ENCODE measurements around the gene MARCKSL1.

MARCKSL1 gene, protein sequence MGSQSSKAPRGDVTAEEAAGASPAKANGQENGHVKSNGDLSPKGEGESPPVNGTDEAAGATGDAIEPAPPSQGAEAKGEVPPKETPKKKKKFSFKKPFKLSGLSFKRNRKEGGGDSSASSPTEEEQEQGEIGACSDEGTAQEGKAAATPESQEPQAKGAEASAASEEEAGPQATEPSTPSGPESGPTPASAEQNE

DNA sequence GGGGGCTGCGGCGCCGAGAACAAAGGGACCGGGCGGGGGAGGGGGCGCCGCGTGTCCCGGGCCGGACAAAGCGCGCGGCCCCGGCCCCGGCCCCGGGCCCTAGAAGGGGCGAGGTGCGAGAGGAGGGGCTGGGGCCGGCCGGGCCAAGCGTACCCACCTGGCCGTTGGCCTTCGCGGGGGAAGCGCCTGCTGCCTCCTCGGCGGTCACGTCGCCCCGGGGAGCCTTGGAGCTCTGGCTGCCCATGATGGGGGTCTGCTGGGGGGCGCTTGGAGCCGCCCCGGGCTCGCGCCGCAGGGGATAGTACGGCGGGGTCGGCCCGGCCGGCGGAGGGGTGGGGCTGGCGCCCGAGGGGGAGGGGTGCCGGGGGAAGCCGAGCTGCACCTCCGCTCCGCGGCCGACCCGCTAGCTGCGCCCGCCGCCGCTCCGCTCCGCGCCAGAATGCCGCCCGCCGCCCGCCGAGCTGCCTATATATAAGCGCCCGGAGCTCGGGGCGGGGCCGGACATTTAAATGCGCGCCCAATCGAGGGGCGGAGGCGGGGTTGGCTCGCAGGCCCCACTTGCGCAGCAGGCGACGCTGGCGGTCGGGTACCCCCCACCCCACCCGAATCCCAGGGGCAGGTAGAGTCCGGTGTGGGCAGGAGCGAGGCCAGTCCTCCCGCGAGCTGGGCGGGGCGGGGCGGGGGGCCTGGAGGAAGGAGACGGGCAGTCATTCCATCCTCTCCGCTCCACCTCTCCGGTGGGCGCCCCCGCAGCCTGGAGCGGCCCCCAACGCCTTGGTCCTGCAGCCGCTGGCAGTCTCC, at the start of gene MARCKSL1:
TSS of gene MARCKSL1 (minus strand) at position 444 of the 801 bp plus-strand sequence. CDS start at position 244, 200 bp downstream.
- Histone ChIP-seq H3K4me1 (ENCODE audit: control insufficient read depth in 2 of 2, insufficient read depth in 2 of 2, low read length in 2 of 2) (peaks cover 39 to 58% of the 10 kb centered on the region in 2 donors), H3K9ac (ENCODE audit: low read depth in 1 of 2, low read length in 2 of 2) (peak within 1 kb of the TSS; percentile 72 to 79), H3K9me3 (ENCODE audit: control insufficient read depth in 2 of 2, low read length in 2 of 2) (no peaks in the 10 kb centered on the region), H3K27me3 (ENCODE audit: control insufficient read depth in 2 of 2, insufficient read depth in 2 of 2, low read length in 2 of 2) (no peaks in the 10 kb centered on the region), H3K4me3 (ENCODE audit: low read length in 2 of 2) (peak within 1 kb of the TSS; percentile 73 to 77), H3K27ac (ENCODE audit: low read depth in 2 of 2, low read length in 2 of 2) (peak within 1 kb of the TSS; percentile 62 to 67), H3K36me3 (ENCODE audit: control insufficient read depth in 2 of 2, insufficient read depth in 2 of 2, low read length in 2 of 2) (peaks cover 24 to 28% of the 10 kb centered on the region in 2 donors)

DNA sequence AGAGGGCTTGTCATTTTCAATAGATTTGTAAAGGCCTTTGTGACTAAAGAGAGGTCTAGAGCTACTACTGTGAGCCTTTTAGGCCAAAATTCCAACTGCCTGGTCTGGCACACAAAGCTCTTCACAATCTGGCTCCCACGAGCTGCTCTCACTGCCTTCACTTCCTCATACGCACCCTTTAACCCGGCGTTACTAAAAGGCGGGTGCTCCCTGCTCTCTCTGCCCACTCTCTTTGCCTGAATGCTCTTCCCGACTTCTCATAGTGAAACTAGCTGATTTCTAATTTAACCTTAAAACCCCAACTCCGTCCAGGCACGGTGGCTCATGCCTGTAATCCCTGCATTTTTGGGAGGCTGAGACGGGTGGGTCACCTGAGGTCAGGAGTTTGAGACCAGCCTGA, 44.0 kb upstream of the MARCKSL1 start:
- H3K4me1 ChIP-seq (ENCODE audit: control insufficient read depth in 2 of 2, insufficient read depth in 2 of 2, low read length in 2 of 2), result no peaks in the 10 kb centered on the region
- H3K36me3 ChIP-seq (ENCODE audit: control insufficient read depth in 2 of 2, insufficient read depth in 2 of 2, low read length in 2 of 2), result peaks cover 81 to 93% of the 10 kb centered on the region in 2 donors
- no peaks in the 10 kb centered on the region for H3K9me3 ChIP-seq (ENCODE audit: control insufficient read depth in 2 of 2, low read length in 2 of 2)
- H3K27me3 ChIP-seq (ENCODE audit: control insufficient read depth in 2 of 2, insufficient read depth in 2 of 2, low read length in 2 of 2), result no peaks in the 10 kb centered on the region
- no peak overlapping the region for H3K27ac ChIP-seq (ENCODE audit: low read depth in 2 of 2, low read length in 2 of 2)
- H3K4me3 ChIP-seq (ENCODE audit: low read length in 2 of 2), result no peak overlapping the region
- H3K9ac ChIP-seq (ENCODE audit: low read depth in 1 of 2, low read length in 2 of 2), result no peak overlapping the region

DNA sequence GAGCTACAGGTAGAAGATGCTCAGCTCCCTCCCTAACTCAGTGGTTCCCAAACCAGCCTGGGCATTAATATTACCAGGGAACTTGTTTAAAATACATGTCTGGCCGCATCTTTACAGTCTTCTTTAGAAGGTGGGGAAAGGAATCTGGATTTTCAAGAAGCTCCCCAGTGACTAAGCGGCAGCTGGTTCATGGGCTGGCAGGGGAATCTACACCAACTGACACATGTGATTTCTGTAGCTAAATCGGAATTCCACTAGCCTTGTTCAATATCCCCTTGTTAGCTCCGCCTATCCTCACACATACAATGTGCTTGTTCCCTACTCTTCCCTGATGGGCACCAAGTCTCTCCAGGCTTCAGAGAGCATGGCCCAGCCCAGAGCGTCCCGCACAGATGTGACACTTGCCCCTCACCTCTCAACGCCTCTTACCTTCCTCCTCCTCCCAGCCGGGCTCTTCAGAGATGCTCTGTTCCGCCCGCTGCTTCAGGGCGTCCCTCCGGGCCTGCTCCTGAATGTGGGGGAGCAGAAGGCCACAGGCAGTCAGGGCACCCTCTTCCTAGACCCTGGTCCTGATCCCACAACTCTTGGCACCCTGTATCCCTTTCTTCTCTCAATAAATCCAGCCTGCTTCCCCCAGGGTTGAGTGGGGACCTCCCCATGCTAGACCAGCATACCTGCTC, 41.6 kb upstream of the MARCKSL1 start:
- no peak overlapping the region for H3K4me3 ChIP-seq (ENCODE audit: low read length in 2 of 2)
- peaks cover 77 to 92% of the 10 kb centered on the region in 2 donors for H3K36me3 ChIP-seq (ENCODE audit: control insufficient read depth in 2 of 2, insufficient read depth in 2 of 2, low read length in 2 of 2)
- no peaks in the 10 kb centered on the region for H3K27me3 ChIP-seq (ENCODE audit: control insufficient read depth in 2 of 2, insufficient read depth in 2 of 2, low read length in 2 of 2)
- no peak overlapping the region for H3K27ac ChIP-seq (ENCODE audit: low read depth in 2 of 2, low read length in 2 of 2)
- no peak overlapping the region for H3K9ac ChIP-seq (ENCODE audit: low read depth in 1 of 2, low read length in 2 of 2)
- H3K9me3 ChIP-seq (ENCODE audit: control insufficient read depth in 2 of 2, low read length in 2 of 2), result no peaks in the 10 kb centered on the region
- H3K4me1 ChIP-seq (ENCODE audit: control insufficient read depth in 2 of 2, insufficient read depth in 2 of 2, low read length in 2 of 2), result no peaks in the 10 kb centered on the region

DNA sequence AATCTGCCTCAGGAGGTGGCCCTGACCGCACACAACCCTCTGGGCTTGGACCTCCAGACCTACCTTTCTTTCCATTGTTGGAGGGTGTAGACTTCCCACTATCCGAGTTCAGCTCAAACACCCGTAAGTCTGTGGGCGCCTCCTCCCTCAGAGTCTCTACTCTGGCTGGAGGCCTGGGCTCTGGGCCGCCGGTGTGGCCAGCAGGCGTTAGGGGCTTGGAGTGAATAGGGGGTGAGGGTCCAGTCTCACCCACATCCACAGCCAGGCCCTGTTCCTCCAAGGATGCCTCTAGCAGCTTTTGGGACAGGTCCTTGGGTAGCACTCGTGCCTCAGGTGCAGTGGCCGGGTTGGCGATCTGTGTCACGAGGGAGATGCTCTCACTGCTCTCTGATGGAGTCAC, 40.2 kb upstream of the MARCKSL1 start:
- Histone ChIP-seq H3K27ac (ENCODE audit: low read depth in 2 of 2, low read length in 2 of 2) (no peak overlapping the region), H3K36me3 (ENCODE audit: control insufficient read depth in 2 of 2, insufficient read depth in 2 of 2, low read length in 2 of 2) (peaks cover 84 to 92% of the 10 kb centered on the region in 2 donors), H3K9me3 (ENCODE audit: control insufficient read depth in 2 of 2, low read length in 2 of 2) (no peaks in the 10 kb centered on the region), H3K4me3 (ENCODE audit: low read length in 2 of 2) (no peak overlapping the region), H3K27me3 (ENCODE audit: control insufficient read depth in 2 of 2, insufficient read depth in 2 of 2, low read length in 2 of 2) (no peaks in the 10 kb centered on the region), H3K9ac (ENCODE audit: low read depth in 1 of 2, low read length in 2 of 2) (no peak overlapping the region), H3K4me1 (ENCODE audit: control insufficient read depth in 2 of 2, insufficient read depth in 2 of 2, low read length in 2 of 2) (no peaks in the 10 kb centered on the region)

DNA sequence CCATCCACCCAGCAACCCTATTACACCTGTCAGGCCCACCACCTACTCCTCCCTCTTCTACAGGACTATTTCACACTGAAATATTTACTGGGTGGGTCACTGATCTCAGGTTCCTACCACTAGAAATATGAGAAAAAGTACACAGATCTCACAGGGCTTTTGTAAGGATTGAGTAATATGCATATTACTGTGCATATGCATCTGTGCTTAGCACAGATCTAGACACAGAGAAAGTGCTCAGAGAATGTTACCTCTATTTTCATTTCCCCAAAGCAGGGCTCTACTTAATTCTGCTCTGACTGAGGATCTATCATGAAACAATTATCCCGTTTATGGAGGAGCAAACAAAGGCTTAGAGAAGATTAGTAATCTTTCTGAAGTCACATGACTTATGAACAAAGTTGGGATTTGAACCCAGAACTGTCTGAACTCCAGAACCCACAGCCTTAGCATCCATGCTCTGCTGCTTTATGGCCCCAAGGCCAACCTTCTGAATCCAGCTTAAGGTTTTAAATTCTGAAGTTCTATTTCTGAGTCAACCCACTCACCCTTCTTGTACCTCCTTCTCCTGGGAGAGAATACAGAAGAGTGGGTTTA, 38.1 kb upstream of the MARCKSL1 start:
- Histone ChIP-seq H3K9me3 (ENCODE audit: control insufficient read depth in 2 of 2, low read length in 2 of 2) (no peaks in the 10 kb centered on the region), H3K36me3 (ENCODE audit: control insufficient read depth in 2 of 2, insufficient read depth in 2 of 2, low read length in 2 of 2) (peaks cover 71 to 76% of the 10 kb centered on the region in 2 donors), H3K4me1 (ENCODE audit: control insufficient read depth in 2 of 2, insufficient read depth in 2 of 2, low read length in 2 of 2) (no peaks in the 10 kb centered on the region), H3K27ac (ENCODE audit: low read depth in 2 of 2, low read length in 2 of 2) (no peak overlapping the region), H3K4me3 (ENCODE audit: low read length in 2 of 2) (no peak overlapping the region), H3K27me3 (ENCODE audit: control insufficient read depth in 2 of 2, insufficient read depth in 2 of 2, low read length in 2 of 2) (no peaks in the 10 kb centered on the region), H3K9ac (ENCODE audit: low read depth in 1 of 2, low read length in 2 of 2) (no peak overlapping the region)

DNA sequence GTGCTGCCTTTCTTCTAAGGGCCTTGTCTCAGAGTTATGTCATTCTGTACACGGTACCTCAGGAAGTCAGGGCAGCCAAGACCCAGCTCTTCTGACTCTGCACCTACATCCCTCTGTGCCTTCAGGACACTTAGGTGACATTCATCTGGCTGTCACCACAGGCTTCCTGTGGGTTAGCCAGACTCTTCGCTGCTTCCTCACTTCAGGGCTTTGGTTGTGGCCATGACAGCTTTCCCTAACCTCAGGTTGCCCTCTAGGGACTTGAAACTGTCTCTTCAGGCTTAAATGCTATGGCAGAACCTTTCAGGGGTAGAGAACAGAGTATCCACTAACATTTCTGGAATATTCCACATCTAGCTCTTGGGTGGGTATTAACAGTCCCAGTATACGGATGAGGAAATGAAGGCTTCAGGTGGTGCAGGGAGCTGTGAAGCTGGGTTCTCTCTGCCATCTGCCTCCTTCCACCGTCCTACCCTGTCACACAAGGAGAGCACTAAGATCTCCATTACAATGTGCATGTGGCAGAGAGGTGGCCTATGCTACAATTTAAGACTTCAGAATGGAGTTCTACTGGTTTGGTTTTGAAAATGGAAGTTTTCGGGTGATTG, 36.2 kb upstream of the MARCKSL1 start:
- H3K4me1 ChIP-seq (ENCODE audit: control insufficient read depth in 2 of 2, insufficient read depth in 2 of 2, low read length in 2 of 2), result no peaks in the 10 kb centered on the region

DNA sequence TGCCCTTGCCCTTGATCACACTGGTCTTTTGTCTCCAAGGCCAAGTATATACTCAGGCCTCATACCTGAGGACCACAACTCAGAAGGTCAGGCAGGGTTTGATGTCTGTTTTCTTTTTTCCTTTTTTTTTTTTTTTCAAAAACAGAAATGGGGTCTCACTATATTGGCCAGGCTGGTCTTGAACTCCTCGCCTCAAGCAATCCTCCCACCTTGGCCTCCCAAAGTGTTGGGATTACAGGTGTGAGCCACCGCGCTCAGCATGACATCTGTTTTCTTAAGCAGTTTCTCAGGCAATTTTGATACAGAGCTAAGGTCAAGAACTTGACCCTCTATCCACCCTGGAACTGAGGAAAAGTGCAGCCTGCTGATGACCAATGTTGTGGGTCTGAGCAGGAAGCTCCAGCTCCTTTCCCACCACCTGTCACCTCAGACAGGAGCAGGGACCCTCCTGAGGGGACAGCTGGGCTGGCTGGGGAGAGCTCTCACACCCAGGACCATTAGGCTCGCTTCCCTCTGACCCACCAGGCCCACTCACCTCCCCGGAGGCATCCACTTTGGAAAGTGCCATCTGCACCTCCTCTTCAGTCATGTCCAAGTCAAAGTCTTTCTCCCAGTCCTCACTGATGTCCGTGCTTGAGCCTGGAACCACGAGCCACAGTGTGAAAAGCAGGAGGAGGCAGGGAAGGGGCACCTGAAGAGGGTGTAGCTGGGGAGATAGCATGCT, 32.0 kb upstream of the MARCKSL1 start:
- H3K4me3 ChIP-seq (ENCODE audit: low read length in 2 of 2), result no peak overlapping the region
- H3K27ac ChIP-seq (ENCODE audit: low read depth in 2 of 2, low read length in 2 of 2), result no peak overlapping the region
- H3K4me1 ChIP-seq (ENCODE audit: control insufficient read depth in 2 of 2, insufficient read depth in 2 of 2, low read length in 2 of 2), result no peaks in the 10 kb centered on the region
- no peaks in the 10 kb centered on the region for H3K27me3 ChIP-seq (ENCODE audit: control insufficient read depth in 2 of 2, insufficient read depth in 2 of 2, low read length in 2 of 2)
- H3K9ac ChIP-seq (ENCODE audit: low read depth in 1 of 2, low read length in 2 of 2), result no peak overlapping the region
- no peaks in the 10 kb centered on the region for H3K9me3 ChIP-seq (ENCODE audit: control insufficient read depth in 2 of 2, low read length in 2 of 2)
- peaks cover 66% of the 10 kb centered on the region in 2 donors for H3K36me3 ChIP-seq (ENCODE audit: control insufficient read depth in 2 of 2, insufficient read depth in 2 of 2, low read length in 2 of 2)

More for the DNA sequence above, 36.2 kb upstream of the MARCKSL1 start:
- H3K27me3 ChIP-seq (ENCODE audit: control insufficient read depth in 2 of 2, insufficient read depth in 2 of 2, low read length in 2 of 2), result no peaks in the 10 kb centered on the region
- H3K4me3 ChIP-seq (ENCODE audit: low read length in 2 of 2), result no peak overlapping the region
- H3K27ac ChIP-seq (ENCODE audit: low read depth in 2 of 2, low read length in 2 of 2), result no peak overlapping the region
- H3K9ac ChIP-seq (ENCODE audit: low read depth in 1 of 2, low read length in 2 of 2), result no peak overlapping the region
- no peaks in the 10 kb centered on the region for H3K9me3 ChIP-seq (ENCODE audit: control insufficient read depth in 2 of 2, low read length in 2 of 2)
- H3K36me3 ChIP-seq (ENCODE audit: control insufficient read depth in 2 of 2, insufficient read depth in 2 of 2, low read length in 2 of 2), result peaks cover 71 to 73% of the 10 kb centered on the region in 2 donors

DNA sequence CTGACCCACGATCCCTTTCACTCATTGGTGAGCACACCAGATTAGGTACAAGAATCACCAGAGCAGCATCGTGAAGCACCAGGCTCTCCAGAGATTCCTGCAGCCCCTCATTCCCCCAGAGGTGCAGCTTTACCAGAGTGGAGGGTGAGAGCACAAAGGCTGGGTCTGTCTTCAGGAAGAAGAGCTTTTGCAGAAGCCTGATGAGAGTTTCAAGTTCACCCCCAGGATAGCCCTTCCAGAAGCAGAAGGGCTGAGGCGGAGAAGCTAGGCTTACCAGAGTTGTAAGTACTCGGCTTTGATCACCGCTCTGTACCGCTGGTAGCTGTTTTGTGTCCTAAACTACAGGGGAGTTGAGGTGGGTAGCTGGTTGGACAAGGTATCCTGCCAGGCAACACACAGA, 29.4 kb upstream of the MARCKSL1 start:
- H3K27me3 ChIP-seq (ENCODE audit: control insufficient read depth in 2 of 2, insufficient read depth in 2 of 2, low read length in 2 of 2), result no peaks in the 10 kb centered on the region
- H3K27ac ChIP-seq (ENCODE audit: low read depth in 2 of 2, low read length in 2 of 2), result no peak overlapping the region
- H3K9ac ChIP-seq (ENCODE audit: low read depth in 1 of 2, low read length in 2 of 2), result no peak overlapping the region
- H3K4me1 ChIP-seq (ENCODE audit: control insufficient read depth in 2 of 2, insufficient read depth in 2 of 2, low read length in 2 of 2), result peaks cover 5 to 6% of the 10 kb centered on the region in 2 donors
- no peak overlapping the region for H3K4me3 ChIP-seq (ENCODE audit: low read length in 2 of 2)
- peaks cover 50% of the 10 kb centered on the region in 2 donors for H3K36me3 ChIP-seq (ENCODE audit: control insufficient read depth in 2 of 2, insufficient read depth in 2 of 2, low read length in 2 of 2)
- H3K9me3 ChIP-seq (ENCODE audit: control insufficient read depth in 2 of 2, low read length in 2 of 2), result no peaks in the 10 kb centered on the region

DNA sequence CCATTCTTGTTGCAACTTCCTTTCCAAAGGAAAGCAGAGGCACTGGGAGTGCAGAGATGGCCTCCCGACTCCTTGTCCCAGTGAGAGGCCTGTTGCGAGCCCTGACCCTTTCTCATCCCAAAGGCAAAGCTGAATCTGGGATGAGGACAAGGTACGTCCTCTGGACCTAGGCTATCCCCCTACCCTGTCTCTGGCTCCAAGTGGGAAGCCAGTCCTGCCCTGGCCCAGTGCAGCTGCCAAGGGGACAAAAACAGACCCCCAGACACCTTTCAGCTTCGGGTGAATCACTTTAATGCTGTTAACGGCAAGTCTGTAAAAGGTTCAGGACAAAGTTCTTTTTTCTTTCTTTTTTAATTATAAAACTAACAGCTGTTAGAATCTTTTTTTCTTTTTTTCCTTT, 28.8 kb upstream of the MARCKSL1 start:
- peaks cover 50% of the 10 kb centered on the region in 2 donors for H3K36me3 ChIP-seq (ENCODE audit: control insufficient read depth in 2 of 2, insufficient read depth in 2 of 2, low read length in 2 of 2)
- H3K27me3 ChIP-seq (ENCODE audit: control insufficient read depth in 2 of 2, insufficient read depth in 2 of 2, low read length in 2 of 2), result no peaks in the 10 kb centered on the region
- H3K4me3 ChIP-seq (ENCODE audit: low read length in 2 of 2), result no peak overlapping the region
- peaks cover 5 to 6% of the 10 kb centered on the region in 2 donors for H3K4me1 ChIP-seq (ENCODE audit: control insufficient read depth in 2 of 2, insufficient read depth in 2 of 2, low read length in 2 of 2)
- no peaks in the 10 kb centered on the region for H3K9me3 ChIP-seq (ENCODE audit: control insufficient read depth in 2 of 2, low read length in 2 of 2)
- no peak overlapping the region for H3K27ac ChIP-seq (ENCODE audit: low read depth in 2 of 2, low read length in 2 of 2)
- no peak overlapping the region for H3K9ac ChIP-seq (ENCODE audit: low read depth in 1 of 2, low read length in 2 of 2)

Measured in mucosa of rectum (tissue), 2 donors.